GM23338 (cell line): ENCODE results near the gene SLC39A8. TPM values are rescaled to one million over a fixed set of nuclear protein-coding genes. Genes with fewer than 3 reads are reported as not detected.

ENCODE experiments used
- ATAC-seq: fragments of 200-7000 bp; cut with Tn5 transposase; 3 replicates; pipeline ENCODE4 v1.9.1; 2020
- DNase-seq: peaks from one replicate; pipeline ENCODE4 v3.0.0-alpha.2; 2015; ENCODE audit warnings: low spot score
- H2AFZ ChIP-seq: fragments of 200-600 bp; sonication (generic); 2 replicates; pipeline ENCODE4 v1.8.0; 2016; ENCODE audit warnings: antibody characterized with exemption, mild to moderate bottlenecking, moderate library complexity
- H3F3A ChIP-seq: fragments of 200-600 bp; sonication (generic); replicated peaks from 2 replicates; pipeline ENCODE4 v1.8.0; 2017; ENCODE audit warnings: antibody characterized with exemption, mixed run types, low read depth
- H3K27ac ChIP-seq: fragments of 200-600 bp; sonication (generic); 2 replicates; pipeline ENCODE4 v1.6.1; 2016; ENCODE audit warnings: low read depth
- H3K27me3 ChIP-seq: fragments of 200-600 bp; sonication (generic); 2 replicates; pipeline ENCODE4 v1.8.0; 2016; ENCODE audit warnings: mild to moderate bottlenecking, mixed run types, moderate library complexity; ENCODE audit not compliant: insufficient read depth
- H3K36me3 ChIP-seq: fragments of 200-600 bp; sonication (generic); 2 replicates; pipeline ENCODE4 v1.8.0; 2016; ENCODE audit warnings: mild to moderate bottlenecking; ENCODE audit not compliant: insufficient read depth
- H3K4me1 ChIP-seq: fragments of 200-600 bp; sonication (generic); 2 replicates; pipeline ENCODE4 v1.8.0; 2016; ENCODE audit warnings: mild to moderate bottlenecking, moderate library complexity; ENCODE audit not compliant: insufficient read depth
- H3K4me2 ChIP-seq: fragments of 200-600 bp; sonication (generic); 2 replicates; pipeline ENCODE4 v1.7.1; 2017; ENCODE audit warnings: mixed run types
- H3K4me3 ChIP-seq: fragments of 200-600 bp; sonication (generic); 2 replicates; pipeline ENCODE4 v1.6.1; 2016; ENCODE audit warnings: mixed run types
- H3K79me2 ChIP-seq: fragments of 200-600 bp; sonication (generic); replicated peaks from 2 replicates; pipeline ENCODE4 v1.8.0; 2017; ENCODE audit warnings: mild to moderate bottlenecking; ENCODE audit not compliant: insufficient read depth
- H3K9me2 ChIP-seq: fragments of 200-600 bp; sonication (generic); 2 replicates; pipeline ENCODE4 v1.8.0; 2017; ENCODE audit not compliant: insufficient read depth
- H4K20me1 ChIP-seq: fragments of 200-600 bp; sonication (generic); replicated peaks from 2 replicates; pipeline ENCODE4 v1.8.0; 2017; ENCODE audit warnings: mild to moderate bottlenecking; ENCODE audit not compliant: insufficient read depth
- H3K27ac Mint-ChIP-seq: 2 replicates; pipeline ENCODE4 v1.8.0; 2020; ENCODE audit warnings: inconsistent platforms, mild to moderate bottlenecking, moderate library complexity, mixed read lengths
- H3K27me3 Mint-ChIP-seq: 3 replicates; pipeline ENCODE4 v1.8.0; 2022; ENCODE audit warnings: low read depth, mild to moderate bottlenecking, moderate library complexity, mixed read lengths, inconsistent platforms; ENCODE audit not compliant: insufficient read depth, poor library complexity
- H3K36me3 Mint-ChIP-seq: 3 replicates; pipeline ENCODE4 v1.8.0; 2021; ENCODE audit warnings: low read depth, mild to moderate bottlenecking, inconsistent platforms, moderate library complexity, mixed read lengths
- H3K4me1 Mint-ChIP-seq: 3 replicates; pipeline ENCODE4 v1.8.0; 2020; ENCODE audit warnings: mild to moderate bottlenecking, inconsistent platforms, mixed read lengths
- H3K4me3 Mint-ChIP-seq: 3 replicates; pipeline ENCODE4 v1.8.0; 2021; ENCODE audit warnings: moderate library complexity, mild to moderate bottlenecking, inconsistent platforms, mixed read lengths
- H3K9me3 Mint-ChIP-seq: 3 replicates; pipeline ENCODE4 v1.8.0; 2020; ENCODE audit warnings: moderate library complexity, mild to moderate bottlenecking, inconsistent platforms, mixed read lengths
- CREB1 ChIP-seq: fragments of 250-450 bp; sonication (Bioruptor Pico); IDR thresholded peaks from 2 replicates; pipeline ENCODE4 v1.5.0; 2020; ENCODE audit warnings: low read depth, mild to moderate bottlenecking, moderate library complexity
- EZH2phosphoT487 ChIP-seq: fragments of 200-600 bp; sonication (generic); IDR thresholded peaks from one replicate; pipeline ENCODE4 v1.8.1; 2018; ENCODE audit warnings: antibody characterized with exemption; ENCODE audit not compliant: unreplicated experiment
- NANOG ChIP-seq: IDR thresholded peaks from 2 replicates; pipeline ENCODE4 v1.6.1; 2016; ENCODE audit warnings: antibody characterized with exemption, borderline replicate concordance
- POLR2AphosphoS5 ChIP-seq: IDR thresholded peaks from 2 replicates; pipeline ENCODE4 v1.6.1; 2016; ENCODE audit warnings: antibody characterized with exemption, low read depth
- ZNF462 ChIP-seq: fragments of 250-450 bp; sonication (Bioruptor Pico); IDR thresholded peaks from 2 replicates; pipeline ENCODE4 v1.5.0; 2020; ENCODE audit warnings: mild to moderate bottlenecking, moderate library complexity
- polyA plus RNA-seq: library from polyadenylated mRNA; unstranded; fragments of >200 nt; fragmentation: Nextera tagmentation; extraction: Ambion mirVana; gene quantifications from 2 replicates; pipeline ENCODE4 v1.2.1, GENCODE V29; 2016
- total RNA-seq: library from RNA; depleted of rRNA; stranded (reverse); fragments of >200 nt; shearing (Covaris generic); gene quantifications from 2 replicates; pipeline ENCODE4 v1.2.3, GENCODE V29; 2014

SLC39A8 gene
- total and polyA plus RNA-seq, 2 experiments from 2014 or later: 20.1 to 42.5 TPM

- no peak overlapping the region for H3K4me3 Mint-ChIP-seq
- H3K36me3 Mint-ChIP-seq: no peaks in the 10 kb centered on the region
- Histone ChIP-seq H3K4me3 (no peak overlapping the region), H3K9me2 (no peaks in the 10 kb centered on the region), H3K27ac (no peak overlapping the region), H3K4me2 (no peak overlapping the region), H3K79me2 (no peaks in the 10 kb centered on the region), H3K36me3 (no peaks in the 10 kb centered on the region), H3K4me1 (peaks cover 22% of the 10 kb centered on the region; the same call in 1 of the 2 replicates), H3F3A (no peaks in the 10 kb centered on the region), H4K20me1 (no peaks in the 10 kb centered on the region), H2AFZ (no peak overlapping the region), H3K27me3 (peaks cover 4% of the 10 kb centered on the region; the same call in 1 of the 2 replicates)
- peaks cover 16% of the 10 kb centered on the region for H3K4me1 Mint-ChIP-seq
- TF ChIP-seq NANOG (no peak), ZNF462 (CRISPR knock-in tag) (no peak)
- peaks cover 7% of the 10 kb centered on the region for H3K27me3 Mint-ChIP-seq
- no peak overlapping the region for H3K27ac Mint-ChIP-seq
- DNase-seq (no peak), ATAC-seq (no peak)
- no peaks in the 10 kb centered on the region for H3K9me3 Mint-ChIP-seq
Observed at GRCh38 chr4:102350634-102351033, 5.4 kb upstream of the SLC39A8 start.

GRCh38 chr4:102348701-102349100 lies 3.4 kb upstream of the SLC39A8 start:
- Mint-ChIP-seq H3K4me1 (peaks cover 25% of the 10 kb centered on the region), H3K27me3 (peaks cover 13% of the 10 kb centered on the region), H3K4me3 (no peak overlapping the region), H3K36me3 (no peaks in the 10 kb centered on the region), H3K27ac (no peak overlapping the region), H3K9me3 (no peaks in the 10 kb centered on the region)
- H3K27me3 ChIP-seq: peaks cover 9% of the 10 kb centered on the region
- H3K4me3 ChIP-seq: no peak overlapping the region
- no peaks in the 10 kb centered on the region for H3K9me2 ChIP-seq
- no peak overlapping the region for H2AFZ ChIP-seq
- TF ChIP-seq POLR2AphosphoS5 (no peak), CREB1 (CRISPR knock-in tag) (no peak), EZH2phosphoT487 (no peak)
- peaks cover 25% of the 10 kb centered on the region for H3K4me1 ChIP-seq
- no peaks in the 10 kb centered on the region for H3F3A ChIP-seq
- no peaks in the 10 kb centered on the region for H3K36me3 ChIP-seq
- ATAC-seq (no peak), DNase-seq (no peak)
- no peaks in the 10 kb centered on the region for H4K20me1 ChIP-seq
- peaks cover 2% of the 10 kb centered on the region; the same call in 1 of the 2 replicates for H3K79me2 ChIP-seq
- no peak overlapping the region for H3K27ac ChIP-seq
- no peak overlapping the region for H3K4me2 ChIP-seq
